Panc1 (cell line): Measurements from ENCODE around the gene KLHDC8A. TPM values are rescaled to one million over a fixed set of nuclear protein-coding genes. Genes with fewer than 3 reads are reported as not detected.

ENCODE experiments used
- ATAC-seq: fragments of 200-7000 bp; cut with Tn5 transposase; 2 replicates; pipeline ENCODE4 v1.9.1; 2020; ENCODE audit warnings: mild to moderate bottlenecking, moderate library complexity
- BruUV-seq: library from RNA; stranded (reverse); fragments of 400-500 nt; replicated peaks from 2 replicates; lab custom pipeline; 2021; lab: Mats Ljungman, UMichigan
- CTCF ChIA-PET: fragments of 300-600 bp; sonication (Branson Sonifier 250); formaldehyde crosslinking; loops from one replicate; lab custom pipeline; 2022; ENCODE audit warnings: antibody characterized with exemption; lab: Charles Lee
- POLR2A ChIA-PET: fragments of 300-600 bp; sonication (Branson Sonifier 250); formaldehyde crosslinking; loops from one replicate; lab custom pipeline; 2022; ENCODE audit warnings: antibody characterized with exemption; lab: Charles Lee
- DNase-seq: peaks from one replicate; pipeline ENCODE4 v3.0.0-alpha.2; 2010; ENCODE audit warnings: low read depth, low spot score
- H3K27ac ChIP-seq: 2 replicates; pipeline ENCODE4 v1.5.1; 2011; ENCODE audit warnings: mild to moderate bottlenecking, low read length, inconsistent platforms
- H3K27me3 ChIP-seq: fragments of 200-500 bp; sonication (Bioruptor generic); 2 replicates; pipeline ENCODE4 v1.6.0; 2014; ENCODE audit warnings: low read length, inconsistent platforms; ENCODE audit not compliant: control insufficient read depth, insufficient read depth
- H3K36me3 ChIP-seq: fragments of 200-500 bp; sonication (Bioruptor generic); 2 replicates; pipeline ENCODE4 v1.5.1; 2014; ENCODE audit warnings: inconsistent platforms, mild to moderate bottlenecking, low read length, moderate library complexity; ENCODE audit not compliant: control insufficient read depth, insufficient read depth
- H3K4me1 ChIP-seq: 2 replicates; pipeline ENCODE4 v1.5.1; 2011; ENCODE audit warnings: inconsistent platforms, mild to moderate bottlenecking, low read length, moderate library complexity; ENCODE audit not compliant: control insufficient read depth, insufficient read depth
- H3K4me3 ChIP-seq, 2 experiments: 2 replicates each; pipeline ENCODE4 v1.5.1; 2011 to 2012; ENCODE audit warnings: low read depth in 2 of 2, low read length in 2 of 2, mild to moderate bottlenecking in 2 of 2, inconsistent platforms in 1 of 2, moderate library complexity in 1 of 2
- H3K9me3 ChIP-seq: fragments of 200-500 bp; sonication (Bioruptor generic); 2 replicates; pipeline ENCODE4 v1.5.1; 2014; ENCODE audit warnings: low read depth, mild to moderate bottlenecking, inconsistent platforms, low read length, moderate library complexity; ENCODE audit not compliant: control insufficient read depth, insufficient read depth
- CTCF ChIP-seq: fragments of 450-650 bp; IDR thresholded peaks from 2 replicates; pipeline ENCODE4 v1.5.1; 2017; ENCODE audit warnings: mild to moderate bottlenecking
- POLR2AphosphoS5 ChIP-seq: IDR thresholded peaks from 2 replicates; pipeline ENCODE4 v1.6.1; 2012; ENCODE audit warnings: mild to moderate bottlenecking, low read depth, low read length, moderate library complexity
- REST ChIP-seq, 2 experiments: IDR thresholded peaks; 2 replicates each; pipeline ENCODE4 v1.6.1; 2011 to 2012; ENCODE audit warnings: low read depth in 2 of 2, control low read depth in 1 of 2, low read length in 1 of 2, mild to moderate bottlenecking in 1 of 2, moderate library complexity in 1 of 2; ENCODE audit not compliant: insufficient read depth in 1 of 2
- SIN3A ChIP-seq: IDR thresholded peaks from 2 replicates; pipeline ENCODE4 v1.6.1; 2012; ENCODE audit warnings: low read depth, mild to moderate bottlenecking, low read length, moderate library complexity, borderline replicate concordance; ENCODE audit not compliant: insufficient read depth
- TCF7L2 ChIP-seq: IDR thresholded peaks from 2 replicates; pipeline ENCODE4 v1.6.1; 2011; ENCODE audit warnings: mild to moderate bottlenecking, low read depth, low read length, inconsistent platforms
- in situ Hi-C: cut with HindIII; loops from 2 replicates; pipeline ENCODE4 v1.10.0; 2016; ENCODE audit warnings: low sequenced_read_pairs, low pct_unique_long_range_greater_than_20kb
- intact Hi-C: fragments of 100-400 bp; cut with micrococcal nuclease; formaldehyde crosslinking; loops from one replicate; pipeline ENCODE4 v1.10.0; 2022; ENCODE audit not compliant: unreplicated experiment
- total RNA-seq: library from RNA; stranded (reverse); gene quantifications from one replicate; pipeline ENCODE4 v1.2.1, GENCODE V29; 2021; ENCODE audit not compliant: unreplicated experiment

The KLHDC8A gene
- total RNA-seq, 1 experiment from 2014 or later = 0.31 TPM

- ChIA-PET CTCF (no interaction called here), POLR2A (no interaction called here)
- Histone ChIP-seq H3K4me3 (no peak overlapping the region), H3K27ac (no peak overlapping the region), H3K36me3 (no peaks in the 10 kb centered on the region), H3K4me1 (no peaks in the 10 kb centered on the region), H3K27me3 (0 out of 2 replicates have a peak, but pooled peaks cover 2% of the 10 kb centered on the region), H3K9me3 (no peaks in the 10 kb centered on the region)
- TF ChIP-seq TCF7L2 (no peak), SIN3A (no peak), POLR2AphosphoS5 (no peak), REST (IDR thresholded peaks at IDR 0.05; ENCODE audit: insufficient read depth in 1 of 2, low read depth in 2 of 2, low read length in 1 of 2) (no peak), CTCF (no peak)
- no TSS peak for BruUV-seq
- no peak for ATAC-seq
- no peak for DNase-seq
- intact Hi-C loops = no loop called here
- in situ Hi-C loops = no loop called here
These were observed 20.6 kb upstream of the KLHDC8A start for GRCh38 chr1:205377355-205377754.

- Histone ChIP-seq H3K4me1 (no peaks in the 10 kb centered on the region), H3K4me3 (no peak overlapping the region), H3K27me3 (0 out of 2 replicates have a peak, but pooled peaks cover 2% of the 10 kb centered on the region), H3K9me3 (no peaks in the 10 kb centered on the region), H3K36me3 (no peaks in the 10 kb centered on the region), H3K27ac (no peak overlapping the region)
- no peak for DNase-seq
- ChIA-PET POLR2A (interaction anchor here (0.5 kb wide), 1 partner anchor 252 kb away, joined by 6 read pairs; no protein-coding TSS in a partner anchor), CTCF (interaction anchor here (0.7 kb wide), 1 partner anchor 40 kb away, joined by 3 read pairs; no protein-coding TSS in a partner anchor)
- TF ChIP-seq REST (IDR thresholded peaks at IDR 0.05; ENCODE audit: insufficient read depth in 1 of 2, low read depth in 2 of 2, low read length in 1 of 2) = no peak
- no peak for TF ChIP-seq SIN3A
- TF ChIP-seq CTCF = no peak
- no peak for TF ChIP-seq TCF7L2
- no peak for TF ChIP-seq POLR2AphosphoS5
- no TSS peak for BruUV-seq
- in situ Hi-C loops = no loop called here
- intact Hi-C loops = no loop called here
- ATAC-seq = peak; percentile 52; the same call in 1 of the 2 replicates
These were observed 20.0 kb upstream of the KLHDC8A start for GRCh38 chr1:205376739-205377138.
